Mammary epithelial cell (primary cell): ENCODE measurements around the gene HSPH1.

Source experiments
- CTCF ChIP-seq, 2 donors: IDR thresholded peaks in 1 of 2; conservative IDR thresholded peaks in 1 of 2; 2 replicates each; pipeline ENCODE4 v1.5.1; 2011 to 2012; ENCODE audit warnings: inconsistent platforms in 2 of 2, low read length in 2 of 2, mild to moderate bottlenecking in 2 of 2, control low read depth in 1 of 2, low read depth in 1 of 2; ENCODE audit not compliant: insufficient read depth in 1 of 2; ENCODE audit errors: extremely low read depth in 1 of 2
- EZH2 ChIP-seq: IDR thresholded peaks from 2 replicates; pipeline ENCODE4 v1.6.1; 2012; ENCODE audit warnings: low read length, inconsistent platforms, borderline replicate concordance

GRCh38 chr13:31138515-31138914 is 23.2 kb downstream of the HSPH1 start:
- no peak for TF ChIP-seq EZH2
- TF ChIP-seq CTCF (conservative IDR thresholded peaks at IDR 0.05 in 1 of 2, IDR thresholded peaks at IDR 0.05 in 1 of 2; ENCODE audit: extremely low read depth in 1 of 2, insufficient read depth in 1 of 2, low read depth in 1 of 2, low read length in 2 of 2): no peak
